PC-3 (cell line): ENCODE measurements around the gene ARHGEF39. TPM values are rescaled to one million over a fixed set of nuclear protein-coding genes. Genes with fewer than 3 reads are reported as not detected.

Experiments
- ATAC-seq: fragments of 200-7000 bp; cut with Tn5 transposase; 2 replicates; pipeline ENCODE4 v1.9.1; 2020; ENCODE audit warnings: mild to moderate bottlenecking, moderate library complexity
- BruUV-seq: library from RNA; stranded (reverse); fragments of 400-500 nt; replicated peaks from 2 replicates; lab custom pipeline; 2021; lab: Mats Ljungman, UMichigan
- CTCF ChIA-PET: fragments of 300-600 bp; sonication (Branson Sonifier 250); formaldehyde crosslinking; loops from one replicate; lab custom pipeline; 2022; ENCODE audit warnings: antibody characterized with exemption; lab: Charles Lee
- POLR2A ChIA-PET: fragments of 300-600 bp; sonication (Branson Sonifier 250); formaldehyde crosslinking; loops from one replicate; lab custom pipeline; 2022; ENCODE audit warnings: antibody characterized with exemption; ENCODE audit not compliant: unreplicated experiment; lab: Charles Lee
- DNase-seq: peaks from one replicate; pipeline ENCODE4 v3.0.0-alpha.2; 2015
- H2AFZ ChIP-seq: fragments of 300-600 bp; sonication (generic); 2 replicates; pipeline ENCODE4 v1.6.0; 2016; ENCODE audit warnings: antibody characterized with exemption, low read length
- H3F3A ChIP-seq: fragments of 300-600 bp; sonication (generic); one replicate; pipeline ENCODE4 v1.6.0; 2017; ENCODE audit warnings: antibody characterized with exemption, low read length, control low read depth, mild to moderate bottlenecking; ENCODE audit not compliant: unreplicated experiment
- H3K27ac ChIP-seq: fragments of 300-600 bp; sonication (generic); 2 replicates; pipeline ENCODE4 v1.5.1; 2016; ENCODE audit warnings: mild to moderate bottlenecking, low read length
- H3K27me3 ChIP-seq: fragments of 300-600 bp; sonication (generic); 2 replicates; pipeline ENCODE4 v1.6.1; 2016; ENCODE audit warnings: low read length, mixed read lengths
- H3K36me3 ChIP-seq: fragments of 300-600 bp; sonication (generic); 2 replicates; pipeline ENCODE4 v1.6.1; 2016; ENCODE audit warnings: low read depth, mixed run types, low read length, mixed read lengths
- H3K4me1 ChIP-seq: fragments of 300-600 bp; sonication (generic); 2 replicates; pipeline ENCODE4 v1.5.1; 2016; ENCODE audit warnings: low read length; ENCODE audit not compliant: insufficient read depth
- H3K4me2 ChIP-seq: fragments of 300-600 bp; sonication (generic); 2 replicates; pipeline ENCODE4 v1.6.0; 2016; ENCODE audit warnings: low read length
- H3K4me3 ChIP-seq: fragments of 300-600 bp; sonication (generic); 2 replicates; pipeline ENCODE4 v1.5.1; 2016; ENCODE audit warnings: mild to moderate bottlenecking, low read length, mixed read lengths
- H3K79me2 ChIP-seq: fragments of 300-600 bp; sonication (generic); 2 replicates; pipeline ENCODE4 v1.6.1; 2017; ENCODE audit warnings: low read length, mixed read lengths
- H3K9ac ChIP-seq: fragments of 300-600 bp; sonication (generic); 2 replicates; pipeline ENCODE4 v1.6.0; 2016; ENCODE audit warnings: mild to moderate bottlenecking, low read length
- H3K9me2 ChIP-seq: fragments of 300-600 bp; sonication (generic); replicated peaks from 2 replicates; pipeline ENCODE4 v1.6.1; 2016; ENCODE audit warnings: mixed run types, low read length, mixed read lengths
- H3K9me3 ChIP-seq: fragments of 300-600 bp; sonication (generic); 2 replicates; pipeline ENCODE4 v1.6.1; 2016; ENCODE audit warnings: low read length, mixed read lengths
- H4K20me1 ChIP-seq: fragments of 300-600 bp; sonication (generic); 2 replicates; pipeline ENCODE4 v1.6.1; 2016; ENCODE audit warnings: low read length, mixed read lengths
- CTCF ChIP-seq: fragments of 300-600 bp; sonication (generic); conservative IDR thresholded peaks from 2 replicates; pipeline ENCODE4 v1.5.1; 2017; ENCODE audit warnings: antibody characterized with exemption, low read depth, mild to moderate bottlenecking, low read length
- EZH2 ChIP-seq: fragments of 300-600 bp; sonication (generic); IDR thresholded peaks from one replicate; pipeline ENCODE4 v1.6.1; 2017; ENCODE audit warnings: antibody characterized with exemption, mild to moderate bottlenecking, low read length; ENCODE audit not compliant: unreplicated experiment
- EZH2phosphoT487 ChIP-seq: fragments of 300-600 bp; sonication (generic); IDR thresholded peaks from 2 replicates; pipeline ENCODE4 v1.6.1; 2018; ENCODE audit warnings: mild to moderate bottlenecking, antibody characterized with exemption, low read length, borderline replicate concordance
- intact Hi-C: fragments of 100-400 bp; cut with micrococcal nuclease; formaldehyde crosslinking; loops from 2 replicates; pipeline ENCODE4 v1.9.0; 2023
- total RNA-seq: library from RNA; depleted of rRNA; stranded (reverse); fragments of >200 nt; gene quantifications from 2 replicates; pipeline ENCODE4 v1.2.3, GENCODE V29; 2014

Gene ARHGEF39
- total RNA-seq, 1 experiment from 2014 or later, result 2.6 TPM

GRCh38 chr9:35687306-35687705 lies 22.3 kb upstream of the ARHGEF39 start:
- ATAC-seq (no peak), DNase-seq (no peak)
- ChIA-PET CTCF (no interaction called here), POLR2A (no interaction called here)
- Histone ChIP-seq H3F3A (no peaks in the 10 kb centered on the region), H3K9me2 (no peaks in the 10 kb centered on the region), H3K9me3 (no peaks in the 10 kb centered on the region), H3K27ac (no peak overlapping the region), H3K79me2 (no peaks in the 10 kb centered on the region), H3K4me1 (peaks cover 32% of the 10 kb centered on the region), H3K9ac (no peak overlapping the region), H3K27me3 (no peaks in the 10 kb centered on the region), H3K36me3 (no peaks in the 10 kb centered on the region), H3K4me3 (no peak overlapping the region), H2AFZ (no peak overlapping the region), H3K4me2 (no peak overlapping the region), H4K20me1 (no peaks in the 10 kb centered on the region)
- BruUV-seq, result no TSS peak
- intact Hi-C loops, result no loop called here
- TF ChIP-seq EZH2 (no peak), CTCF (no peak), EZH2phosphoT487 (no peak)

- TF ChIP-seq EZH2, result no peak
- TF ChIP-seq EZH2phosphoT487, result no peak
- TF ChIP-seq CTCF, result no peak
- peaks cover 31% of the 10 kb centered on the region for H3K4me1 ChIP-seq
- no TSS peak for BruUV-seq
- no peaks in the 10 kb centered on the region for H3K9me2 ChIP-seq
- H3K9ac ChIP-seq, result no peak overlapping the region
- no peak for ATAC-seq
- DNase-seq, result no peak
- ChIA-PET CTCF (no interaction called here), POLR2A (no interaction called here)
- H3F3A ChIP-seq, result no peaks in the 10 kb centered on the region
- H3K9me3 ChIP-seq, result no peaks in the 10 kb centered on the region
- H3K27me3 ChIP-seq, result no peaks in the 10 kb centered on the region
- no peaks in the 10 kb centered on the region for H3K79me2 ChIP-seq
- no peak overlapping the region for H2AFZ ChIP-seq
- H3K4me3 ChIP-seq, result no peak overlapping the region
- no peak overlapping the region for H3K4me2 ChIP-seq
- H3K27ac ChIP-seq, result no peak overlapping the region
- H4K20me1 ChIP-seq, result no peaks in the 10 kb centered on the region
- intact Hi-C loops, result no loop called here
- H3K36me3 ChIP-seq, result no peaks in the 10 kb centered on the region
Measured at GRCh38 chr9:35686222-35687203, 21.5 kb upstream of the ARHGEF39 start.

GRCh38 chr9:35685506-35685905 lies 20.5 kb upstream of the ARHGEF39 start:
- POLR2A ChIA-PET, result no interaction called here
- H3K36me3 ChIP-seq, result no peaks in the 10 kb centered on the region
- no TSS peak for BruUV-seq

More at GRCh38 chr9:35685506-35685905, 20.5 kb upstream of the ARHGEF39 start:
- Histone ChIP-seq H2AFZ (no peak overlapping the region), H3K79me2 (no peaks in the 10 kb centered on the region), H3F3A (no peaks in the 10 kb centered on the region), H3K27ac (no peak overlapping the region), H4K20me1 (no peaks in the 10 kb centered on the region), H3K9me2 (no peaks in the 10 kb centered on the region), H3K4me1 (peaks cover 27% of the 10 kb centered on the region), H3K4me3 (no peak overlapping the region), H3K27me3 (no peaks in the 10 kb centered on the region), H3K9ac (no peak overlapping the region), H3K9me3 (no peaks in the 10 kb centered on the region), H3K4me2 (no peak overlapping the region)
- DNase-seq, result no peak
- no peak for ATAC-seq
- CTCF ChIA-PET, result no interaction called here
- intact Hi-C loops, result no loop called here
- no peak for TF ChIP-seq CTCF
- no peak for TF ChIP-seq EZH2phosphoT487
- TF ChIP-seq EZH2, result no peak
